SJSA1 (cell line): Measurements from ENCODE around the gene CYP2D6. TPM values are rescaled to one million over a fixed set of nuclear protein-coding genes. Genes with fewer than 3 reads are reported as not detected.
"Not testable (repeated sequence)": the region's sequence is repeated elsewhere in the genome, so short reads cannot be mapped to it uniquely, and the experiment has no call there.

ENCODE experiments used
- DNase-seq, 2 experiments: peaks; one replicate each; pipeline ENCODE4 v3.0.0-alpha.2; 2015 to 2020; ENCODE audit warnings: low spot score in 2 of 2, low read depth in 1 of 2
- H3K27ac ChIP-seq: fragments of 250-450 bp; sonication (Bioruptor Pico); 2 replicates; pipeline ENCODE4 v1.5.1; 2020; ENCODE audit warnings: mild to moderate bottlenecking, moderate library complexity
- H3K27me3 ChIP-seq: fragments of 250-450 bp; sonication (Bioruptor Pico); replicated peaks from 2 replicates; pipeline ENCODE4 v1.5.1; 2020; ENCODE audit warnings: mild to moderate bottlenecking, moderate library complexity
- H3K36me3 ChIP-seq: fragments of 250-450 bp; sonication (Bioruptor Pico); 2 replicates; pipeline ENCODE4 v1.5.1; 2020; ENCODE audit warnings: mild to moderate bottlenecking
- H3K4me1 ChIP-seq: fragments of 250-450 bp; sonication (Bioruptor Pico); replicated peaks from 2 replicates; pipeline ENCODE4 v1.6.1; 2021; ENCODE audit warnings: mild to moderate bottlenecking
- H3K4me3 ChIP-seq: fragments of 250-450 bp; sonication (Bioruptor Pico); 2 replicates; pipeline ENCODE4 v1.5.1; 2020; ENCODE audit warnings: mild to moderate bottlenecking
- H3K9me3 ChIP-seq: fragments of 250-450 bp; sonication (Bioruptor Pico); replicated peaks from 2 replicates; pipeline ENCODE4 v1.5.1; 2020; ENCODE audit warnings: mild to moderate bottlenecking
- total RNA-seq: library from RNA; depleted of rRNA; stranded (reverse); fragments of >200 nt; shearing (Covaris generic); gene quantifications from 2 replicates; pipeline ENCODE4 v1.2.3, GENCODE V29; 2014; rRNA removed

Gene CYP2D6
- 0.05 TPM in 1 of 2 replicates, not detected in the other for total RNA-seq

- H3K27ac ChIP-seq, DNase-seq, H3K4me1 ChIP-seq, H3K36me3 ChIP-seq, H3K9me3 ChIP-seq, H3K4me3 ChIP-seq, H3K27me3 ChIP-seq: not testable (repeated sequence)
Observed at GRCh38 chr22:42130639-42131431, at the start of gene CYP2D6. TSS of gene CYP2D6 (minus strand) at chr22:42130810. CDS start at chr22:42130791, 19 bp downstream.

- Histone ChIP-seq H3K27me3 (no peaks in the 10 kb centered on the region), H3K36me3 (no peaks in the 10 kb centered on the region; the same call in 1 of the 2 replicates), H3K4me1 (no peaks in the 10 kb centered on the region; the same call in 1 of the 2 replicates), H3K27ac (no peak overlapping the region), H3K9me3 (no peaks in the 10 kb centered on the region), H3K4me3 (no peak overlapping the region)
- DNase-seq, result no peak
Observed at GRCh38 chr22:42179616-42180015, 49.0 kb upstream of the CYP2D6 start.

GRCh38 chr22:42178910-42179519 lies 48.4 kb upstream of the CYP2D6 start:
- Histone ChIP-seq H3K27ac (no peak overlapping the region), H3K4me3 (no peak overlapping the region), H3K9me3 (no peaks in the 10 kb centered on the region), H3K27me3 (no peaks in the 10 kb centered on the region), H3K36me3 (no peaks in the 10 kb centered on the region; the same call in 1 of the 2 replicates), H3K4me1 (no peaks in the 10 kb centered on the region; the same call in 1 of the 2 replicates)
- no peak for DNase-seq

GRCh38 chr22:42177891-42178336 lies 47.3 kb upstream of the CYP2D6 start:
- DNase-seq, result no peak
- Histone ChIP-seq H3K27ac (no peak overlapping the region), H3K4me1 (no peaks in the 10 kb centered on the region; the same call in 1 of the 2 replicates)

GRCh38 chr22:42176255-42176915 lies 45.8 kb upstream of the CYP2D6 start:
- no peaks in the 10 kb centered on the region for H3K9me3 ChIP-seq
- no peaks in the 10 kb centered on the region; the same call in 1 of the 2 replicates for H3K4me1 ChIP-seq
- no peak overlapping the region for H3K4me3 ChIP-seq
- no peaks in the 10 kb centered on the region for H3K27me3 ChIP-seq
- DNase-seq, result no peak
- no peak overlapping the region for H3K27ac ChIP-seq
- H3K36me3 ChIP-seq, result no peaks in the 10 kb centered on the region

More at GRCh38 chr22:42177891-42178336, 47.3 kb upstream of the CYP2D6 start:
- Histone ChIP-seq H3K27me3 (no peaks in the 10 kb centered on the region), H3K9me3 (no peaks in the 10 kb centered on the region), H3K4me3 (no peak overlapping the region), H3K36me3 (no peaks in the 10 kb centered on the region; the same call in 1 of the 2 replicates)

GRCh38 chr22:42174062-42174461 lies 43.5 kb upstream of the CYP2D6 start:
- no peaks in the 10 kb centered on the region for H3K9me3 ChIP-seq

GRCh38 chr22:42173183-42173926 lies 42.7 kb upstream of the CYP2D6 start:
- Histone ChIP-seq H3K27ac (no peak overlapping the region), H3K27me3 (no peaks in the 10 kb centered on the region), H3K9me3 (no peaks in the 10 kb centered on the region), H3K4me1 (no peaks in the 10 kb centered on the region), H3K36me3 (0 out of 2 replicates have a peak, but pooled peaks cover 7% of the 10 kb centered on the region), H3K4me3 (no peak overlapping the region)
- DNase-seq, result no peak

More at GRCh38 chr22:42174062-42174461, 43.5 kb upstream of the CYP2D6 start:
- no peak overlapping the region for H3K27ac ChIP-seq
- H3K36me3 ChIP-seq, result 0 out of 2 replicates have a peak, but pooled peaks cover 3% of the 10 kb centered on the region
- H3K27me3 ChIP-seq, result no peaks in the 10 kb centered on the region
- H3K4me3 ChIP-seq, result no peak overlapping the region
- no peaks in the 10 kb centered on the region for H3K4me1 ChIP-seq
- DNase-seq, result no peak

- H3K4me1 ChIP-seq, result no peaks in the 10 kb centered on the region
- no peak for DNase-seq
- H3K9me3 ChIP-seq, result no peaks in the 10 kb centered on the region
- 0 out of 2 replicates have a peak, but pooled peaks cover 9% of the 10 kb centered on the region for H3K36me3 ChIP-seq
- H3K27me3 ChIP-seq, result no peaks in the 10 kb centered on the region
- no peak overlapping the region for H3K4me3 ChIP-seq
- H3K27ac ChIP-seq, result no peak overlapping the region
Observed at GRCh38 chr22:42172773-42173172, 42.2 kb upstream of the CYP2D6 start.

GRCh38 chr22:42171946-42172719 lies 41.5 kb upstream of the CYP2D6 start:
- Histone ChIP-seq H3K4me3 (no peak overlapping the region), H3K9me3 (no peaks in the 10 kb centered on the region), H3K36me3 (0 out of 2 replicates have a peak, but pooled peaks cover 9% of the 10 kb centered on the region), H3K27me3 (no peaks in the 10 kb centered on the region), H3K27ac (no peak overlapping the region), H3K4me1 (no peaks in the 10 kb centered on the region)
- DNase-seq, result no peak

- Histone ChIP-seq H3K36me3 (peaks cover 9% of the 10 kb centered on the region; the same call in 1 of the 2 replicates), H3K4me1 (no peaks in the 10 kb centered on the region), H3K27me3 (no peaks in the 10 kb centered on the region), H3K4me3 (no peak overlapping the region), H3K27ac (no peak overlapping the region), H3K9me3 (no peaks in the 10 kb centered on the region)
- DNase-seq, result no peak
Observed at GRCh38 chr22:42171417-42171816, 40.8 kb upstream of the CYP2D6 start.

GRCh38 chr22:42170946-42171345 lies 40.3 kb upstream of the CYP2D6 start:
- H3K9me3 ChIP-seq, result no peaks in the 10 kb centered on the region
- no peak overlapping the region for H3K4me3 ChIP-seq
- no peak for DNase-seq
- H3K27me3 ChIP-seq, result no peaks in the 10 kb centered on the region
- H3K36me3 ChIP-seq, result peaks cover 13% of the 10 kb centered on the region; the same call in 1 of the 2 replicates
- no peak overlapping the region for H3K27ac ChIP-seq
- no peaks in the 10 kb centered on the region for H3K4me1 ChIP-seq

- no peak overlapping the region for H3K27ac ChIP-seq
- no peaks in the 10 kb centered on the region for H3K9me3 ChIP-seq
- no peaks in the 10 kb centered on the region for H3K4me1 ChIP-seq
- peak; percentile 58 to 69 for DNase-seq
- no peak overlapping the region for H3K4me3 ChIP-seq
- H3K27me3 ChIP-seq, result no peaks in the 10 kb centered on the region
- peaks cover 14% of the 10 kb centered on the region; the same call in 1 of the 2 replicates for H3K36me3 ChIP-seq
Observed at GRCh38 chr22:42169055-42169469, 38.5 kb upstream of the CYP2D6 start.
